Ramos (cell line): Measurements from ENCODE around the gene LDLRAD2.
"Not testable (repeated sequence)": the region's sequence is repeated elsewhere in the genome, so short reads cannot be mapped to it uniquely, and the experiment has no call there.

Experiments used
- in situ Hi-C: fragments of 300-500 bp; cut with MboI; formaldehyde crosslinking; loops from one replicate; pipeline ENCODE4 v1.14.3; 2022; ENCODE audit warnings: low sequenced_read_pairs; ENCODE audit not compliant: unreplicated experiment

LDLRAD2 gene, protein sequence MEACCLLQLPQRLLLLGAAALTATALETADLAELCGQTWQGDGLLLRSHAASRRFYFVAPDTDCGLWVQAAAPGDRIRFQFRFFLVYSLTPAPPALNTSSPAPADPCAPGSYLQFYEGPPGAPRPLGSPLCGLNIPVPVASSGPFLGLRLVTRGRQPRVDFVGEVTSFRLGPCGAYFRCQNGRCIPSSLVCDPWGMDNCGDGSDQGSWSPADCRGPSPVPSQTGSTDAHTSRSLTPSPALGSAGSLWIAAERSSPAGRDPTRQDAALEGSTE

GRCh38 chr1:21811875-21812305, at the start of gene LDLRAD2:
LDLRAD2 (plus strand) TSS chr1:21812265; CDS start chr1:21812452, 187 bp downstream.
- in situ Hi-C loops, result no loop called here

GRCh38 chr1:21763236-21763635, 48.8 kb upstream of the LDLRAD2 start:
- in situ Hi-C loops, result no loop called here

- in situ Hi-C loops, result no loop called here
These were observed 48.2 kb upstream of the LDLRAD2 start for GRCh38 chr1:21763694-21764419.

GRCh38 chr1:21764615-21765423, 47.2 kb upstream of the LDLRAD2 start:
- in situ Hi-C loops, result no loop called here

- in situ Hi-C loops, result no loop called here
These were observed 45.9 kb upstream of the LDLRAD2 start for GRCh38 chr1:21766210-21766609.

GRCh38 chr1:21767106-21767505, 45.0 kb upstream of the LDLRAD2 start:
- in situ Hi-C loops, result not testable (repeated sequence)

- in situ Hi-C loops, result no loop called here
These were observed 41.9 kb upstream of the LDLRAD2 start for GRCh38 chr1:21770201-21770600.

DNA sequence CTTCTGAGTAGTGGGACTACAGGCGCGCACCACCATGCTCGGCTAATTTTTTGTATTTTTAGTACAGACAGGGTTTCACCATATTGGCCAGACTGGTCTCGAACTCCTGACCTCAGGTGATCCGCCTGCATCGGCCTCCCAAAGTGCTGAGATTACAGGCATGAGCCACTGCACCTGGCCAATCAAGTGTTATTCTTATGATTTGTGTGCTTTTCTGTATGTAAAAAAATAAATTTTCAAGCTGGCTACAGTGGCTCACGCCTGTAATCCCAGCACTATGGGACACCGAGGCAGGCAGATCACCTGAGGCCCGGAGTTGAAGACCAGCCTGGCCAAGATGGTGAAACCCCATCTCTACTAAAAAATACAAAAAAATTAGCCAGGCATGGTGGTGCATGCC, 41.5 kb upstream of the LDLRAD2 start:
- in situ Hi-C loops, result not testable (repeated sequence)

- in situ Hi-C loops, result not testable (repeated sequence)
These were observed 40.4 kb upstream of the LDLRAD2 start for GRCh38 chr1:21771672-21772071.

- in situ Hi-C loops, result no loop called here
These were observed 38.5 kb upstream of the LDLRAD2 start for GRCh38 chr1:21773585-21773984.

- in situ Hi-C loops, result no loop called here
These were observed 37.1 kb upstream of the LDLRAD2 start for GRCh38 chr1:21774835-21775549.

- in situ Hi-C loops, result no loop called here
These were observed 36.5 kb upstream of the LDLRAD2 start for GRCh38 chr1:21775550-21775914.

GRCh38 chr1:21775985-21776562, 36.0 kb upstream of the LDLRAD2 start:
- in situ Hi-C loops, result no loop called here

- in situ Hi-C loops, result not testable (repeated sequence)
These were observed 35.1 kb upstream of the LDLRAD2 start for GRCh38 chr1:21776925-21777324.

GRCh38 chr1:21778405-21778727, 33.7 kb upstream of the LDLRAD2 start:
- in situ Hi-C loops, result no loop called here

- in situ Hi-C loops, result no loop called here
These were observed 32.2 kb upstream of the LDLRAD2 start for GRCh38 chr1:21779613-21780521.

DNA sequence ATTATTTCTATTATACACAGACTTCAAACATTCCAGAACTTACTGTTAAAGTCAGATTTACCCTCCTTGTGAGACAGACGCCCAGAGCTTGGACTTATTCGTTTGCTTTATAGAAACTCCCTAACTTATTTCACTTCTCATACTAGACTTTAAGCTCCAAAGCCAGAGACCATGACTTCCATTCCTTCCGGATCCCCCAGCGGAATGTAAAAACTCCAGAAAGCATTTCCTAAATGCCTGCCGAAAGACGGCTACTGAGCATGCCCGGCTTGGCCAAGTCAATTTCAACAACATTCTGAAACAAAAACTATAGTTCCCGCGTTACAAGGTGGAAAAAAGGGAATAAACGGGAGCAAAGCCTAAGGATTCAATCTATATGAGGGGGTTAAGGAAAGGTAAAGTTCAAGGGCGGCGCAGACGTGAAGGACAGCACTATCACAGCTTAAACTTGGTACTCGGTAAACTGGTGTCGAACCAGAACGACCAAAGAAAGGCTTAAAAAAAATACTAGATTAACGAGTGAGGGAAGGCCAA, 30.2 kb upstream of the LDLRAD2 start:
- in situ Hi-C loops, result no loop called here

DNA sequence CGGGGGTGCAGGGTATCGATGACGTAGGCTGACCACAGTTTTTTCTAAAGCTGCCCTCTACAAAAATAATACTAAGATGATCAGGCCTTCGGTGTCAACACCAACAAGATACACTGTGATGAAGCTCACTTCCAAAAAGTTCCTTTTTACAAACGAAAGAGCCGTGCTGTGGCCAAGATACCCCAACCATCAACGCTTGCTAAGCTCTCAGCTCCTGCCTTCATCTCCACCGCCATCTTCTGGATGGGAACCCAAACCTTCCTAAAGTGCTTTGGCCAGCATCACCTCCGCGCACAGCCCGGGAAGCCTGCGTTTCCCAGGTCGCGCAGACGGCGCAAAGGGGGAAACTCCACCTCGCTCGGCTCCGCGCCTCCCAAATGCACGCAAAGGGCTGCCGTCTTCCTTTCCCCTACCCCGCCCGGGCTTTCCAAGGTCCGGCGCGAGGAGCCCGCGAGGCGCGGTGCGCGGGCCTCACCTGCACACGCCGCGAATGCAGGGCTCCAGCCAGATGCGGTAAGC, 29.7 kb upstream of the LDLRAD2 start:
- in situ Hi-C loops, result no loop called here
